Measurements from ENCODE around the gene ZNF3. TPM values are rescaled to one million over a fixed set of nuclear protein-coding genes. Genes with fewer than 3 reads are reported as not detected.

ZNF3 gene
- total and polyA plus RNA-seq, 3 donors from 2014 or later, result 23.4 to 27.7 (median 24.7) TPM

DNA sequence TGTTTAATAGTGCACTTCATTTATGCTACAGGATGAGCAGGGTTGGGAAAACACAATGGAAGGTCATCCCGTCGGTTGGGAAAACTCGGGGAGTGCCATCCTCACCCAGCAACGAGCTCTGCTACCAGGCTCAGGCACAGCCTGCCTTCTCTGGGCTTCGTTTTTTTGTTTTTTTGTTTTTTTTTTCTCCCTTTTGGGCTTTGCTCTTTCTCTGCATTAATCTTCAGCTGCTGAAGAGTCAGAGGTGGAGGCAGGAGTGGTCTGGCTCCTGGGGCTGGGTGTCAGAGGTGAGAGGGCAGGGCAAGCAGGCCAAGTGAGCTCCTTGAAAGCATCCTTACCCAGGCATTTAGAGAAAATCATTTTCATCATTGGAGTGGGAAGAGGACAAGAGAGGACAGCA, 11.5 kb downstream of the ZNF3 start:
- H3K9me3 ChIP-seq, result no peaks in the 10 kb centered on the region
- intact Hi-C loops (cut with DNase I; ENCODE audit: low total_unique reads), result no loop called here
- no peak for DNase-seq
- H3K4me1 ChIP-seq, result peaks cover 4% of the 10 kb centered on the region
- H3K36me3 ChIP-seq (ENCODE audit: low read depth, missing control alignments), result peaks cover 11% of the 10 kb centered on the region
- H3K27ac ChIP-seq, result no peak overlapping the region
- 94 to 98% methylated on average over 5 of the region's 5 CpGs for WGBS, 2 donors
- no peaks in the 10 kb centered on the region for H3K27me3 ChIP-seq
- no peak overlapping the region for H3K4me3 ChIP-seq
- no peak for TF ChIP-seq POLR2A (IDR thresholded peaks at IDR 0.05)
- TF ChIP-seq, protein P1, sequence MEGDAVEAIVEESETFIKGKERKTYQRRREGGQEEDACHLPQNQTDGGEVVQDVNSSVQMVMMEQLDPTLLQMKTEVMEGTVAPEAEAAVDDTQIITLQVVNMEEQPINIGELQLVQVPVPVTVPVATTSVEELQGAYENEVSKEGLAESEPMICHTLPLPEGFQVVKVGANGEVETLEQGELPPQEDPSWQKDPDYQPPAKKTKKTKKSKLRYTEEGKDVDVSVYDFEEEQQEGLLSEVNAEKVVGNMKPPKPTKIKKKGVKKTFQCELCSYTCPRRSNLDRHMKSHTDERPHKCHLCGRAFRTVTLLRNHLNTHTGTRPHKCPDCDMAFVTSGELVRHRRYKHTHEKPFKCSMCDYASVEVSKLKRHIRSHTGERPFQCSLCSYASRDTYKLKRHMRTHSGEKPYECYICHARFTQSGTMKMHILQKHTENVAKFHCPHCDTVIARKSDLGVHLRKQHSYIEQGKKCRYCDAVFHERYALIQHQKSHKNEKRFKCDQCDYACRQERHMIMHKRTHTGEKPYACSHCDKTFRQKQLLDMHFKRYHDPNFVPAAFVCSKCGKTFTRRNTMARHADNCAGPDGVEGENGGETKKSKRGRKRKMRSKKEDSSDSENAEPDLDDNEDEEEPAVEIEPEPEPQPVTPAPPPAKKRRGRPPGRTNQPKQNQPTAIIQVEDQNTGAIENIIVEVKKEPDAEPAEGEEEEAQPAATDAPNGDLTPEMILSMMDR (IDR thresholded peaks at IDR 0.05), result no peak

DNA sequence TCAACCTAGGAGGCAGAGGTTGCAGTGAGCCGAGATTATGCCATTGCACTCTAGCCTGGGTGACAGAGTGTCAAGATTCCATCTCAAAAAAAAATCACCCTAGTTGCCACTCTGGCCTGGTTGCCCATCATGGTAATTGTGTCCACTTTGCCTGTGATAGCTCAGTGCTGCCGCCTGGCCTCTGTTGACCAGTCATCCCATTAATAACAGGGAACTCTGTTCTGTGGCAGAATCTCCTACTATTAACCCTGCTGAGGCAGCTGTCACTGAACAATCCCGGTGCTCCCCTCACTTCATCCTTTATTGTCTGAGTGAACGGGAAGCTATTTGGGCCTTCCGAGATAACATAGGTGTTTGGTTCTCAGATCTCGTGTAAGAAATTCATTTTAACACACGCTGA, 14.6 kb downstream of the ZNF3 start:
- no peak overlapping the region for H3K27ac ChIP-seq
- H3K27me3 ChIP-seq, result no peaks in the 10 kb centered on the region
- DNase-seq, result no peak
- intact Hi-C loops (cut with DNase I; ENCODE audit: low total_unique reads), result no loop called here
- peaks cover 4% of the 10 kb centered on the region for H3K4me1 ChIP-seq
- no peaks in the 10 kb centered on the region for H3K9me3 ChIP-seq
- 90% methylated on average over 7 of the region's 7 CpGs for WGBS, 2 donors
- H3K36me3 ChIP-seq (ENCODE audit: low read depth, missing control alignments), result peaks cover 9% of the 10 kb centered on the region
- TF ChIP-seq, protein P1 (IDR thresholded peaks at IDR 0.05), result no peak
- no peak overlapping the region for H3K4me3 ChIP-seq

DNA sequence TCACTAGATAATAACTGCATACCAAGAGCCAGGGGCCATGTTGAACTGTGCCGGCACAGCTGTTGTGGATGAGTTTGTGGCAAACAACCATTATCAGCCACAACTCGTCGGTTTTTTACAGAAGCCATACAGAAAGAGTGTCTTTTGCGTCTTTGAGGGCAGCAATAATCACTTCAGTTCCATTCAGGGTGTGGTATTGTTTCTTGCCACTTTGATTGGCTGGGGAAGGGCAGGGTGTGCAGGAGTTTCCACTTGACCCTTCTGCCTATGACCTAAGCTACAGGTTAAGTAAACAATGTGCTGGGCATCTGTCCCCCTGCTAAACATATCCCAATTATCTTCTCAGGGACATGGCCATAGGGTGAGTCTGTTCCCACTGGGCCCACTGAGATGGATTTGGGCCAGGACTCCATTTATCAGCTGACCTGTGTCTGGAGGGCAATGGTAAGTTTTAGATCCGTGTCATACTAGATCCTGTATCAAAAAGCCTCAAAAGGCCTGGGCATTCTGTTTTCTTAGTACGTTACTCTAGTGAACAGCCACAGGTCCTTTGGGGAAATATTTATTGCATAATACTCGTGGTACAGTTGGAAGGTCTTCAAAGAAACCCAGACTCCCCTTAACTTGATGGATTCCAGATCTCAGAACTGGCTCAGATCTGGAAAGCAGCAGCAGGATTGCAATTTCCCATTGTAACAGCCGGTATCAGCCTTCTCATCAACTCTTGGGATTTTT, 15.9 kb downstream of the ZNF3 start:
- no peak overlapping the region for H3K27ac ChIP-seq
- peaks cover 4% of the 10 kb centered on the region for H3K4me1 ChIP-seq
- no peaks in the 10 kb centered on the region for H3K27me3 ChIP-seq
- peaks cover 3% of the 10 kb centered on the region for H3K36me3 ChIP-seq (ENCODE audit: low read depth, missing control alignments)
- 50 to 64% methylated on average over 8 of the region's 8 CpGs for WGBS, 2 donors
- no peak overlapping the region for H3K4me3 ChIP-seq
- TF ChIP-seq POLR2A (IDR thresholded peaks at IDR 0.05), result no peak
- TF ChIP-seq, protein P1 (IDR thresholded peaks at IDR 0.05), result no peak
- intact Hi-C loops (cut with DNase I; ENCODE audit: low total_unique reads), result no loop called here
- DNase-seq, result no peak
- no peaks in the 10 kb centered on the region for H3K9me3 ChIP-seq

DNA sequence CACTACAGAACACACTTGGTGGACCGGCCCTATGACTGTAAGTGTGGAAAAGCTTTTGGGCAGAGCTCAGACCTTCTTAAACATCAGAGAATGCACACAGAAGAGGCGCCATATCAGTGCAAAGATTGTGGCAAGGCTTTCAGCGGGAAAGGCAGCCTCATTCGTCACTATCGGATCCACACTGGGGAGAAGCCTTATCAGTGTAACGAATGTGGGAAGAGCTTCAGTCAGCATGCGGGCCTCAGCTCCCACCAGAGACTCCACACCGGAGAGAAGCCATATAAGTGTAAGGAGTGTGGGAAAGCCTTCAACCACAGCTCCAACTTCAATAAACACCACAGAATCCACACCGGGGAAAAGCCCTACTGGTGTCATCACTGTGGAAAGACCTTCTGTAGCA, 17.4 kb downstream of the ZNF3 start:
- intact Hi-C loops (cut with DNase I; ENCODE audit: low total_unique reads), result no loop called here

More for the DNA sequence above, 17.4 kb downstream of the ZNF3 start:
- TF ChIP-seq POLR2A (IDR thresholded peaks at IDR 0.05), result no peak
- TF ChIP-seq, protein P1 (IDR thresholded peaks at IDR 0.05), result no peak
- Histone ChIP-seq H3K4me3 (no peak overlapping the region), H3K36me3 (ENCODE audit: low read depth, missing control alignments) (peaks cover 3% of the 10 kb centered on the region), H3K27ac (no peak overlapping the region), H3K9me3 (no peaks in the 10 kb centered on the region), H3K4me1 (peaks cover 4% of the 10 kb centered on the region), H3K27me3 (no peaks in the 10 kb centered on the region)
- 86 to 87% methylated on average over 9 of the region's 9 CpGs for WGBS, 2 donors
- no peak for DNase-seq

Data from testis (tissue), 3 donors.